HG02884 (cell line): ENCODE measurements around the gene LHX8.

ENCODE experiments used
- ATAC-seq: cut with Tn5 transposase; IDR thresholded peaks from one replicate; pipeline ENCODE4 v1.9.1; 2021; ENCODE audit warnings: mild to moderate bottlenecking, moderate library complexity; ENCODE audit not compliant: unreplicated experiment

Gene LHX8

GRCh38 chr1:75202751-75203150, 68.6 kb downstream of the LHX8 start:
- ATAC-seq: no peak

- ATAC-seq: peak; percentile 95
These were observed 69.5 kb downstream of the LHX8 start for GRCh38 chr1:75203415-75204277.

DNA sequence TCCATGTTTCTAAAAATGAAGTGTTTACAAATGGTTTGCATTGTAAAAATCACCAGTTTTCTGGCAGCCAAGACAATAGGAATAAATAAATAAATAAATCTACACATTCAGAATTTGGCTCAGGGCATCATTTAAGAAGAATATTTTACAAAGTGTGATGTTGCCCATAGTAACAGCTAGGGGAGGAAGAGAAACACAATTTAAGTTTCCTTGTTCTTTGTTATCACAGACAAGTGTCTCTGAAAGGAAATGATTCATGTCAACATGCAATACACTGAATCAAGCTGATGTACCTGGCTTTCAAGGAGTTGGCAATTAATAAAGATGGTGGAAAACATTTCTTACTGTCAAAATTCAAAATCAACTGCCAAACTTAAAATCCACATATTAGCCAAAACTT, 74.7 kb downstream of the LHX8 start:
- no peak for ATAC-seq
